Cardiac septum (tissue), 1 donor: ENCODE data around the gene STYX. TPM values are rescaled to one million over a fixed set of nuclear protein-coding genes. Genes with fewer than 3 reads are reported as not detected.
"Not testable (repeated sequence)": the region's sequence is repeated elsewhere in the genome, so short reads cannot be mapped to it uniquely, and the experiment has no call there.

Experiments
- DNase-seq: peaks from one replicate; pipeline ENCODE4 v3.0.0-alpha.2; 2020; ENCODE audit warnings: low spot score
- intact Hi-C: fragments of 100-400 bp; cut with DNase I; formaldehyde crosslinking; loops from one replicate; pipeline ENCODE4 v1.14.0; 2022
- total RNA-seq: library from RNA; stranded (reverse); fragmentation: NEBNext Ultra II Directional; extraction: Animal tissue kit (Norgen Biotek cat#: 25700); gene quantifications from one replicate; pipeline ENCODE4 v1.2.1, GENCODE V29; 2021
- donor health status: DM: no; HTN: no; CAD: no.

STYX gene
- total RNA-seq, 1 donor from 2014 or later = 12.2 TPM

DNA sequence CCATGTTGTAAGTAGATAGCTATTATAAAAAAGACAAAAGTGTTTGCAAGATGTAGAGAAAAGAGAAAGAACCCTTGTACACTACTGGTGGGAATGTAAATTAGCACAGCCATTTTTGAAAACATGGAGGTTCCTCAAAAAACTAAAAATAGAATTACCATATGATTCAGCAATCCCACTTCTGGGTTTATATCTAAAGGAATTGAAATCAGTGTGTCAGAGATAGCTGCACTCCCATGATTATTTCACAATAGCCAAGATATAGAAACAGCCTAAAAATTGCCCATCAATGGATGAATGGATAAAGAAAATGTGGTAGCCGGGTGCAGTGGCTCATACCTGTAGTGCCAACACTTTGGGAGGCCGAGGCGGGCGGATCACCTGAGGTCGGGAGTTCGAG is 13.8 kb upstream of the STYX start:
- intact Hi-C loops = no loop called here
- DNase-seq = no peak

DNA sequence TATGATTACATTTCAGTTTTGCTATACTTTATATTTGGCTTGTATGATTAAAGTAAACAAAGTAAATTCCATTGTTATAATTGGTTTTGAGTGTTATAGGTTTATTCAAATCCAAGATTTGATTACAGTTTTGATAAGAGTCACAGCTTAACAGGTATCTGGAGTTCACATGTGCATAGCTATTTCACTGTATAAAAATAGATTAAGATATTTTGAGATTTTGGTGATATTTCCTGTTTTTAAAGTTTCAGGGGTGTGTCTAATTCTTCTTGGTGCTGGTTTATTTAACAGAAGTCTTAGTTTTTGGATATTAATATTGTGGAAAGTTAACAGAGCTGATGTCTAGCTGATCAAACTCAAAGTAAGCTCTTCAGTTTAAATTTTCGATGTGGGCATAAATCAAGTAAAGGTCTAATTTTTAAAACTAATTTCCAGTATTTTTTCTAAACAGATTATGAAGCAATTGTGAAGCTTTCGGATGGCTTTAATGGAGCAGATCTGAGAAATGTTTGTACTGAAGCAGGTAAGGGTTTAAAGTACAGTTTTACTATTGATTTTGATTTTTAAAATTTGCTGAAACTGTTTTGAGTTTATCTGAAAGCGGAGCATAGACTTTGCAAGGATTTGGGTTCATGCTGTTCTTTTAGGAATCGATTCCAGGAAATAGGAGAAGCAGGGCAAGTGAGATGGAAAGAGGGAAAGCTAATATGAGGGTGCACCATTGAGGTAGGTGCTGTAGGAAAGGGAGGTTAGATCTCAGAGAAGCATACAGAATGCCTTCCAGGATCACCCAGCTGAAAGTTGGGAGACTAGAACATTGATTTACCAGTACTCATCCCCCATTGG is 6.2 kb upstream of the STYX start:
- no peak for DNase-seq
- intact Hi-C loops = no loop called here

DNA sequence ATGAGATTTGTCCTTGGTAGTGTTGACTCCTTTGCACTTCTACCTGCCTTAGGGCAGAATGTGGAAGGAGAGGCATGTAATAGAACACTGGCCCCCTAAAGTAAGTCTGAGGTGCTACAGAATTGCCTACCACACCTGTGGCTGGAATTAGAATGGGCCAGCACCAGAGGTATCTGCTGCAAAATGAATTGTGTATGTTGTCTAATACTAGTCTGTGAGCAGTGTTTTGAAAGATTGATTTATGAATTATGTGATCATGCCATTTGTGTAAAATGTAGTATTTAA is 5.7 kb upstream of the STYX start:
- intact Hi-C loops = no loop called here
- no peak for DNase-seq

DNA sequence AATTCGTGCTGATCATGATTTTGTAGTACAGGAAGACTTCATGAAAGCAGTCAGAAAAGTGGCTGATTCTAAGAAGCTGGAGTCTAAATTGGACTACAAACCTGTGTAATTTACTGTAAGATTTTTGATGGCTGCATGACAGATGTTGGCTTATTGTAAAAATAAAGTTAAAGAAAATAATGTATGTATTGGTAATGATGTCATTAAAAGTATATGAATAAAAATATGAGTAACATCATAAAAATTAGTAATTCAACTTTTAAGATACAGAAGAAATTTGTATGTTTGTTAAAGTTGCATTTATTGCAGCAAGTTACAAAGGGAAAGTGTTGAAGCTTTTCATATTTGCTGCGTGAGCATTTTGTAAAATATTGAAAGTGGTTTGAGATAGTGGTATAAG is 2.5 kb upstream of the STYX start:
- intact Hi-C loops, DNase-seq: not testable (repeated sequence)

DNA sequence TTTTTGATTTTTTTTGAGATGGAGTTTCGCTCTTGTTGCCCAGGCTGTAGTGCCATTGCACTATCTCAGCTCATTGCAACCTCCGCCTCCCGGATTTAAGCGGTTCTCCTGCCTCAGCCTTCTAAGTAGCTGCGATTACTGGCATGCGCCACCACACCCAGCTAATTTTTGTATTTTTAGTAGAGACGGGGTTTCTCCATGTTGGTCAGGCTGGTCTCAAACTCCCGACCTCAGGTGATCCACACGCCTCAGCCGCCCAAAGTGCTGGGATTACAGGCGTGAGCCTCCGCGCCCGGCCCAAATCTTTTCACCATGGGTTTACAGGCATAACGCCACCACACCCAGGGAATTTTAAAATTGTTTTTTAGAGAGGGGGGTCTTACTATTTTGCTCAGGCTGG is 931 bp upstream of the STYX start:
- not testable (repeated sequence) for DNase-seq
- intact Hi-C loops = loop anchor here (2.0 kb wide), 1 partner anchor 22 kb away; the partner anchor contains the start of gene PSMC6

DNA sequence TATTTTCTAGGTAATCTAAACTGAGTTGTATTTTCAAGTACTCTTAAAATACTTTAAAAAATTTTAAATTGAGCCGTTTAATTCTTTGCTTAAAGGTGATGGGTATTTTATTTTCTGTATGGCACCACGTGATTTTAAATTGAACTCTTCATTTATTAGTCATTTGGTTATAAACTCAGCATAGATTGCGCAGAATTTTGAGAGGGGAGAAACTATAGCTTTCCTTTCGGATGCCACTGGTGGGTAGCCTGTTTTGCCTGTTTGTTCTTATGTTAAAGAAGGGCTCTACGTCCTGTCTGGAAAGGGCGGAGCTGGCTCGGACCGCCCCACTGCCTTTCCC is 411 bp upstream of the STYX start:
- intact Hi-C loops = loop anchor here (2.0 kb wide), 1 partner anchor 23 kb away; the partner anchor contains the start of gene PSMC6

DNA sequence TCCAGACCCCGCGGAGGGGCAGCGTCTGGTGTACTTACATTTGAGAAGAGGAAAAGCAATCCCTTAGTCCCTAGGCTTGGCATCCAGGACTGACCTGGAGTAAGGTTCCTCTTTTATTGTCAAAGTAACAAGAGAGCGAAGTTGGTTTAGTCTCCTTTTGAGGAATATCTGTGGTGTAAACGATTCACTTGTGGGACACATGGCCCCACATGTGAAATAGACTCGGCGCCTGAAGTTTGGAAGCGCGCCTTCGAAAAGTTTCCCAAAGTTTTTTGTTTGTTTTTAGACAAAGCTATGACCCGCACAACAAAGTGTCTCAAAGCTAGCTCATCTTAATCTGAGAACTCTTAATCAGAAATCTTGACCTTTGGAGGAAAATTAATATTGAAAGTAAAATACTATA is 744 bp downstream of the STYX start:
- no peak for DNase-seq
- intact Hi-C loops = loop anchor here (5.0 kb wide), 1 partner anchor 62 kb away; the partner anchor contains the start of gene GNPNAT1

More for the DNA sequence above, 411 bp upstream of the STYX start:
- no peak for DNase-seq

DNA sequence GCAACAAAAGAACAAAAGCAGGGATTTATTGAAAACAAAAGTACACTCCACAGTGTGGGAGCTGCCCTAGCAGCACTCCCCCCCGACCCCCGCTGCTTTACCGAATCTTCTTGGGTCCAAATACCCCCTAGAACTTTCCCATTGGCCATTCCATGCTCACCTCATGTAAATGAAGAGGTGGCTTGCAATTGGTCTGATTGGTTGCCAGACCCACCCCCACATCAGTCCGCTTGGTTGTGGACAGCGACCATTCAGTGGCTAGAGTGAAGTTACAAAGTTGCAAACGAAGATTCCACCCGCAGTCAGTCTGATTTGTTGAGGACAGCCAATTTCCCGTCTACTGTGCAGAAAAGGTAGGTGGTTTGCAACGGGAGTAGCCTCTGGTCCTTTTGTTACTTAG is 3.9 kb downstream of the STYX start:
- DNase-seq = no peak
- intact Hi-C loops = loop anchor here (5.0 kb wide), 1 partner anchor 58 kb away; the partner anchor contains the start of gene GNPNAT1

DNA sequence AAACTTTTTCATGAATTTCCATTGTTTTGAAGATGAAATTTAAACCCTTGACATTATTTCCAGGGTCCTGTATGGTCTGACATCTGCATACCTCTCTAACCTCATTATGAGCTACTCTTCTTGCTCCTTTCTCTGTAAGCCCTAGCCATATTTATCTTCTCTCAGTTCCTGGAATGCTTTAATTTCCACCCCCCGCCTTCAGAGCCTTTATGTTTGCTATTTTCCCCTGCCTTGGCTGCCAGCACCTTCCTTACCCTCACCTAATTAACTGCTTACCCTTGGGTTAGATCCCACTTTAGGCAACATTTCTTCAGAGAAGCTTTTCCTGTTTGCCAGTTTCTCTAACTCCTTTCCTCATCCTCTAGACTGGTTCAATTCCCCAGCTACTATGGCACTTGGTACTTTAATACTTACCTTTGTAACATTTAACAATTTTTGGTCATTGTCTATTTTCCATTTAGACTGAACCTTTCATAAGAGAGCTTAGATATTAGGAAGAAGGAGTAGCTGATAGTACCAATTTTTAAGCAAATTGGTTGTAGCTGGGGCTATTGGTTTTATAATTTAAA is 6.0 kb downstream of the STYX start:
- intact Hi-C loops = no loop called here
- DNase-seq = no peak

DNA sequence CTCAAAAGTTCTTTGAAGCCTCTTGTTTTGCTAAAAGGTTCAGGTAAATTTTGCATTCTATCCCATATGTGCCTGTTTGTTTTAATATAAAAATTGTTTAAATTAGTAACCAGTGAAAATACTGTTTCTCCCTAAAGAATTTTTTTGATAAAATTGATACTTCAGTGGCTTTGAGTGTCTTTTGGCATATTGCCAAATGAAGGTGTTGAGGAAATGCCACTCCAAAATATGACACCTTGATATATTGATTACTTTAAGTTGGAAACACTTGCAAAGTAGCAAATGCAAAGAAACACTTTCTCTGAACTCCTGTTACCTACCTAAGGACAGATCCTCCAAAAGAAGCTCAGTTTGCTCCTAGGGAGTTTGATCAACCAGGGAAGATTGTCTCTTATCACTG is 8.4 kb downstream of the STYX start:
- no peak for DNase-seq
- intact Hi-C loops = no loop called here

DNA sequence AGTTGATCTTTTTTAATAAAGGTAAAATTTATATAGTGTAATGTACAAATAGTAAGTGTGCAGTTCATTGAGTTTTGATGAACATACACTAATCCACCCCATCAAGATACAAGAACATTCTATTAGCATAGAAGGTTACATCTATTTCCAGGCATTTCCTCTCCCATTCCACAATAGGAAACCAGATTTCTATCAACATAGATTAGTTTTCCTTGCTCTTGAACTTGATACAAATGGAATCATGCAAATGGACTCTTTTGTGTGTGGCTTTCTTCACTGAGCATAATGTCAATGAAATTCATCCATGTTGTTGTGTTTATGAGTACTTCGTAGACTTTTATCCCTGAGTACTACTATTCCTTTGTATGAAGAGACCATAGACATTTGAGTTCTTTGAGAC is 10.8 kb downstream of the STYX start:
- intact Hi-C loops = no loop called here
- no peak for DNase-seq

DNA sequence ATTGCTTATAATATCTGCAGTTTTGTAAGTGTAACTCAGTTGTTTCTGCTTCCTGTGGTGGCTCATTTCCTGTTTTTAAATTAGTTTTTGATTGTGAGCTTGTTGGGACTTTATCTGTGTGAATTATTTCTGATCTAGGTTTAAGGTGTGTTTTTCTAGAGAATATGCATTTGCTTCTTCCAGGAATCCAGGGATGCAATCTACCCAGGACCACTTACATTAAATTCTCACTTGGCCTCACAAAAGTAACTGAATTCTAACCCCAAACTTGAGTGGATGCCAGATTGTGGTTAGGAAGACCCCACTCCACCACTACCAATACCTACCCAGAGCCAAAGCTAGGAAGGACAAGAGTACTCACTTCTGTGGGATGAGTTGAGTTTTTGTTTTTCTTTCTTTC is 11.9 kb downstream of the STYX start:
- DNase-seq = no peak
- intact Hi-C loops = no loop called here

DNA sequence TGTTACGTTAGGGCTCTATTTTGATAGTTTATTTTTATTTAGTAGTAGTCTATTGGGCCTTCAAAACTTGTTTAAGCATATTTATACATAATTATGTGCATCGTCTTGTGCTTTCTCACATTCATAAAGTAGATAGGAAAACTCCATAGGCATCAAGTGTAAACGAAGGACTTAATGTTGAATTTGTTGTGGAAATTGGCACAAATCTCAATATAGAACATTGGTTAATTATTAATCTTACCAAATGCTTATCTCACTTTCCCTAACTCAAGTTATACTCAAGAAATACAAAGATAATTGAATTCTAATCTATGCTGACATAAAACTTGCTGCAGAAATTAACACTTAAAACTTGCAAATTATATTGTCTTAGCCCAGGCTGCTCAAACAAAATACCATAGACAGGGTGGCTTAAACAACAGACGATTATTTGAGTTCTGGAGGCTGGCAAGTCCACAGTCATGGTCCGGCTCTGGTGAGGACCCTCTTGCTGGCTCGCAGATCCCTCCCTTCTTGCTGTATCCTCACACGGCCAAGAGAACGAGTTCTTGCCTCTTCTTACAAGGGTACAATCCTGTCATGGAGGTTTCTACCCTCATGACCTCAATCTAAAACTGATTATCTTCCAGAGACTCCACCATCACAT is 18.8 kb downstream of the STYX start:
- intact Hi-C loops = no loop called here
- DNase-seq = no peak

DNA sequence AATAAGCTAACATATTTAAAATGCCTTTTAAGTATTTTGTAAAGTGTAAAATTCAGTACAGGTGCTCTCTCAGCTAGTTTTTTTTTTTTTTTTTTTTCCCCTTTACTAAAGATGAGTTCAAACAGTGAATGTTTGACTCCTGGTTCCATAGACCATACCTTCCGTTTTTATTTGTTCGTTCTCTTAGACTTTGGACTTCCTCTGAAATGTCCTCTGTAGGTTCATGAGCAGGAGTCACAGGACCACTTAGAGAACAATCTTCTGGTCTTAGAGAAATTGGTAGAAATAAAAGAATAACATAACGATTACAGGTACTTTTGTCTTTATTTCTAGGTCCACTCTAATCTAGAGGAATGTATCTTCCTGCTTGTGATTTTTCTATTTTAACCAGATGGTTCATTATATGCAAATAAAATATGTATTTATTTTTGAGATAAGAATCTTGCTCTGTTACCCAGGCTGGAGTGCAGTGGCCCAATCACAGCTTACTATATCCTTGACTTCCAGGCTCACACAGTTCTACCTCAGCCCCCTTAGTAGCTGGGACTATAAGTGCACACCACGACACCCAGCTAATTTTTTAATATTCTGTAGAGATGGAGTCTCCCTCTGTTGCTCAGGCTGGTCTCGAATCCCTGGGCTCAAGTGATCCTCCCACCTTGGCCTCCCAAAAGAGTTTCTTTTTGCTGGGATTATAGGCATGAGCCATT is 25.8 kb downstream of the STYX start:
- intact Hi-C loops = no loop called here
- no peak for DNase-seq

DNA sequence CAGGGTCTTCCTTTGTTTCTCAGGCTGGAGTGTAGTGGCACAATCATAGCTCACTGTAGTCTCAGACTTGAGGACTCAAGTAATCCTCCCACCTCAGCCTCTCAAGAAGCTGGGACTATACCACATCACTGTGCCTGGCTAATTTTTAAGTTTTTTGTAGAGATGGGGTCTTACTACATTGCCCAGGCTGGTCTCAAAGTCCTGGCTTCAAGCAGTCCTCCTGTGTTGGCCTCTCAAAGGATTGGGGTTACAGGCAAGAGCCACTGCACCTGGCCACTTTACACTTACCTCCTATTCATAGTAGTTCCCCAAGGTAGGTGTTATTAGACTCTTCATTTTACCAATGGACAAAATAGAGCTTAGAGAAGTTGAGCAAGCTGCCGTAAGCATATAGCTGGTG is 29.2 kb downstream of the STYX start:
- no peak for DNase-seq
- intact Hi-C loops = no loop called here

DNA sequence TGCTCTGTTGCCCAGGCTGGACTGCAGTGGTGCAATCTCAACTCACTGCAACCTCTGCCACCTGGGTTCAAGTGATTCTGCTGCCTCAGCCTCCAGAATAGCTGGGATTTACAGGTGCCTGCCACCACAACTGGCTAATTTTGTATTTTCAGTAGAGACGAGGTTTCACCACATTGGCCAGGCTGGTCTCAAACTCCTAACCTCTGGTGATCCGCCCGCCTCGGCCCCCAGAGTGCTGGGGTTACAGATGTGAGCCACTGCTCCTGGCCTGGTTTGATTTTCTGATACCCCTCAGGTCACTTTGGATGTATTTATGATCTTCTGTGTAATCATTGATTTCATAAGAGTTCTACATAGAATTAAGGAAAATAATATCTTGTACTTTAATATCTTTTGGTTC is 33.0 kb downstream of the STYX start:
- DNase-seq, intact Hi-C loops: not testable (repeated sequence)

DNA sequence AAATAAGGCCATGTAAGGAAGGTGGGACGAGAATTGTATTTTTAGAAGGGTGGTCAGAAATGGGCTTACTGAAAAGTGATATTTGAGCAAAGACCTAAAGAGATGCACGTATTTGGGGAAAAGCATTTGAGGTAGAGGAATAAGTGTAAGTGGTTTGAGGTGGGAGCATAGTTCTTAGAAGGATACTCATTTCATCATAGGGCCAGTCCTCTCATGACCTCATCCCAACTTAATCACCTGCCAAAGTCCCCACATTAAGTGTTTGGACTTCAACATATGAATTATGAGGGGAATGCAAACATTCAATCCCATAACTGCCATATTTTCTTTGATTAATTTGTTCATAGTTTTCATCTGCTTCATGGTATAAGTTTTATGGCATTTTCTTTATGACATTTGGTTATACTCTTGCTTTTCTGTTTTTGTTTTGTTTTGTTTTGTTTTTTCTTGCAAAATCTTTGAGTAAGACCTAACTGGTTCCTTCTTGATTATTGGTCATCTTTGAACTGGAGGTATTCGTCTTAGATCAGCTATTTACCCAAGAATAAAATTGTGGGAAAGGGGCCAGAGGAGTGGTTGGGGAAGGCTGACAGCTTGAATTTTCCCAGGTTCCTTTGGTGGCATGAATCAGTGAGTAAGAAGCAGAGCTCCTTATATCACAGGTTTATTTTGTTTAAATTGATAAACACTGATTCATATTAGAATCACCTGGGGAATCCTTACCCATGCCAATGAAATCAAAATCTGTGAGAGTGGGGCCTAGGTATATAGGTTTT is 37.3 kb downstream of the STYX start:
- intact Hi-C loops = no loop called here
- DNase-seq = no peak

DNA sequence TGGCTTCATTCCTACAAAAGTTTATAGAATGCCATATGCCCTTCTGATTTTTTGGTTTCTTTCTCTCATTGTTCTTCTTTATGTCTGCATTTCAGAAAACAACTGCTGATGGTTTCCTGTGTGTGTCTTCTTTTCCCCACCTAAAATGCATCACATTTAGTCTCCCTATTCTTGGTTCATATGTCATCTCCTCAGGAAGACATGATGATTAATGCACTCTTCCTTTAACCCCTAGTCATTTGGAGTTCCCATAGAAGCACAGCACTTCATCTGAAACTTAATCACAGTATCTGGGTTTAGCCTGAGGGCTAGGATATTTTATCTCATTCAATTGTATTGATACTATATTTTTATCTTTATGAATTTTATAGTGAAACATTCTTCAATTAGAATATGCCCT is 39.9 kb downstream of the STYX start:
- intact Hi-C loops = no loop called here
- no peak for DNase-seq

DNA sequence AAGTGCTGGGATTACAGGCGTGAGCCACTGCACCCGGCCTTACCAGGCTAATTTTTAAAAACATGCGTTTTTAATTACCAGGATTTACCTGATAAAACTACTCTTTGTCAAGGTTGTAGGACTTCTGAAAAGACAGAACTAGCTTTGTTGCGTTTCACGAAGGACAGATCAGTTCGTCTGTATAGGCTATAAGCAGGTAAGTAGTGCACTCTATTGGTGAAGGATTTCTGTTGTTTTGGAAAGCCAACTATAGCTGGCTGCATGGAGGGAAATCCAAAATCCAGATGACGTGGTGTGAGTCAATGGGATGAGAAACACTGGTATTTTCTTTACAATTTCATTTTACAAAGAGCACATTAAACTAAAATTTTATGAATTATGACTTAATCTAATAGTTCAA is 46.9 kb downstream of the STYX start:
- no peak for DNase-seq
- intact Hi-C loops = no loop called here

DNA sequence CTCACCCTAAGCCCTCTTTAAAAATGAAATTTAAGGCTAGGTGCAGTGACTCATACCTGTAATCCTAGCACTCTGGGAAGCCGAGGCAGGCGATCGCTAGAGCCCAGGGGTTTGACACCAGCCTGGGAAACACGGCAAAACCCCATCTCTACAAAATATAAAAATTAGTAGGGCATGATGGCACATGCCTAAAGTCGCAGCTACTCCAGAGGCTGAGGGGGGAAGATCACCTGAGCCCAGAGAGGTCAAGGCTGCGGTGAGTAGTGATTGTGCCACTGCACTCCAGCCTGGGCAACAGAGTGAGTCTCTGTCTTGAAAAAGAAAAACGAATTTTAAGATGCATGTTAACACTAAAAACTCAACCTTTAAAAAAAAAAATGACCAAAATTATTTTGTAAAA is 48.7 kb downstream of the STYX start:
- intact Hi-C loops = no loop called here
- no peak for DNase-seq
